ENCODE results near the gene PLCH1. TPM values are rescaled to one million over a fixed set of nuclear protein-coding genes. Genes with fewer than 3 reads are reported as not detected.
"Not testable (repeated sequence)": the region's sequence is repeated elsewhere in the genome, so short reads cannot be mapped to it uniquely, and the experiment has no call there.

The PLCH1 gene
- total RNA-seq, 6 experiments from 2014 or later, result 0.07 to 0.25 (median 0.17) TPM

DNA sequence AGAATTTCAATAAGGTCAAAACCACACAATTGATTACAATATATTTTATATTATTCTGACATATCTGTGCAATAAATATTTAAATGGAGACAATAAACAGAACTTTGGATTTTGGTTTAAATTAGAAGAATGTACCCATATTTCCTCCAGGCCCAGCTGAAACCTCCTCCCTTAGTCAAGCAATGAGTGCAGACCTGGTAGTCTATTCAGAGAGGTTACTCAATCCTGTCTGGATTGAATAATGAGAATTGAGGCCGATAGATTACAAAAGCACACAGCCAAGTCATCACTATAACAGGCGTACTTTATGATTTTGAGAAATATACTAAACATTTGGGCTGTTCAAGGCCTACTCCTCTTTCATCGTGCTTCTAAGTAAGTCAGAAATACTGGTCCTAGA is 336.9 kb downstream of the PLCH1 start:
- H3K27ac ChIP-seq, result no peak overlapping the region
- H3K4me1 ChIP-seq, result no peaks in the 10 kb centered on the region
- TF ChIP-seq, protein P1, sequence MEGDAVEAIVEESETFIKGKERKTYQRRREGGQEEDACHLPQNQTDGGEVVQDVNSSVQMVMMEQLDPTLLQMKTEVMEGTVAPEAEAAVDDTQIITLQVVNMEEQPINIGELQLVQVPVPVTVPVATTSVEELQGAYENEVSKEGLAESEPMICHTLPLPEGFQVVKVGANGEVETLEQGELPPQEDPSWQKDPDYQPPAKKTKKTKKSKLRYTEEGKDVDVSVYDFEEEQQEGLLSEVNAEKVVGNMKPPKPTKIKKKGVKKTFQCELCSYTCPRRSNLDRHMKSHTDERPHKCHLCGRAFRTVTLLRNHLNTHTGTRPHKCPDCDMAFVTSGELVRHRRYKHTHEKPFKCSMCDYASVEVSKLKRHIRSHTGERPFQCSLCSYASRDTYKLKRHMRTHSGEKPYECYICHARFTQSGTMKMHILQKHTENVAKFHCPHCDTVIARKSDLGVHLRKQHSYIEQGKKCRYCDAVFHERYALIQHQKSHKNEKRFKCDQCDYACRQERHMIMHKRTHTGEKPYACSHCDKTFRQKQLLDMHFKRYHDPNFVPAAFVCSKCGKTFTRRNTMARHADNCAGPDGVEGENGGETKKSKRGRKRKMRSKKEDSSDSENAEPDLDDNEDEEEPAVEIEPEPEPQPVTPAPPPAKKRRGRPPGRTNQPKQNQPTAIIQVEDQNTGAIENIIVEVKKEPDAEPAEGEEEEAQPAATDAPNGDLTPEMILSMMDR (IDR thresholded peaks at IDR 0.05), result no peak
- no peak for TF ChIP-seq POLR2A (IDR thresholded peaks at IDR 0.05)
- no peak overlapping the region for H3K4me3 ChIP-seq
- WGBS (ENCODE audit: insufficient coverage, low coverage, low lambda C conversion rate, missing lambda C conversion rate), result 83% methylated on average over 3 of the region's 3 CpGs
- H3K9me3 ChIP-seq, result no peaks in the 10 kb centered on the region
- intact Hi-C loops (cut with DNase I), result no loop called here
- ATAC-seq (no peak), DNase-seq (no peak)
- no peaks in the 10 kb centered on the region for H3K27me3 ChIP-seq
- no peaks in the 10 kb centered on the region for H3K36me3 ChIP-seq

DNA sequence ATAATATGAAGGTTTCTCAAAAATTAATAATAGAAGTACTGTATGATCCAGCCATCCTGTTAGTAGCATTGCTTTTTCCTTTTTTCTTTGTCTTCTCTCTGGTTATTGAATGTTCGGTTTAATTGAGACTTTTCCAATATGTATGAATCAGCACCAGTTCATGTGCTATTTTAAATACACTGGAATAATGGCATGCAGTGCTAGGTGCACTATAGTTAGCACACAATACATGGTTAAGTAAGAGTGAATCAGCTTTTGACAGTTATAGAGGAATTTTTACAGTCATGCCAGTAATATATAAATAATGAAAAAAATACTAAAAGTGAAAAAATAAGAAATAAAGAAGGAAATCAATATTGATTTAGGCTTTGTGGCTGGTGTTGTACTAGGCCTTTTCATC is 337.5 kb downstream of the PLCH1 start:
- Histone ChIP-seq H3K36me3 (no peaks in the 10 kb centered on the region), H3K4me1 (no peaks in the 10 kb centered on the region), H3K27ac (no peak overlapping the region), H3K9me3 (no peaks in the 10 kb centered on the region), H3K27me3 (no peaks in the 10 kb centered on the region), H3K4me3 (no peak overlapping the region)
- intact Hi-C loops (cut with DNase I), result no loop called here
- TF ChIP-seq, protein P1 (IDR thresholded peaks at IDR 0.05), result no peak
- ATAC-seq, result no peak
- no peak for DNase-seq
- WGBS (ENCODE audit: insufficient coverage, low coverage, low lambda C conversion rate, missing lambda C conversion rate), result 88% methylated on average over 1 of the region's 1 CpG

DNA sequence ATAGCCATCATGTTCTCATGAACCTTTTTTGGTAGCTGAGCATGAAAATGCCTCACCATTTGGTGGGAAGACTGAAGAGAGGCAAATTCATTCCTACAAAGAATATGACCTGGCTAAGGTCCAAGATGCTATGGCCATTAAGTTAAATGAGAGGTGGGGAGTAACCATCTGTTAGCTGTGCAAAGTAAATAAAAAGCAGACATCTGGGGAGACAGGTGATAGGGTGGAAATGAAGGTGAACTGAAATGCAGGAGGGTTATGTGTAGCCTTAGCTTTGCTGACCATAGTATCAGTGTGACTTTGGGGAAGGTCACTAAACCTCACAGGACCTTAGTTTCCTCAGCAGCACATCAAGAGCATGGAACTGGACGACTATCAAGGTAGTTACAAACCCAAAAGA is 340.4 kb downstream of the PLCH1 start:
- intact Hi-C loops (cut with DNase I), result no loop called here
- Histone ChIP-seq H3K27me3 (no peaks in the 10 kb centered on the region), H3K4me3 (no peak overlapping the region), H3K36me3 (no peaks in the 10 kb centered on the region), H3K9me3 (no peaks in the 10 kb centered on the region), H3K27ac (no peak overlapping the region), H3K4me1 (no peaks in the 10 kb centered on the region)
- WGBS (ENCODE audit: insufficient coverage, low coverage, low lambda C conversion rate, missing lambda C conversion rate), result 11% methylated on average over 1 of the region's 1 CpG
- DNase-seq (no peak), ATAC-seq (no peak)
- no peak for TF ChIP-seq POLR2A (IDR thresholded peaks at IDR 0.05)
- TF ChIP-seq, protein P1 (IDR thresholded peaks at IDR 0.05), result no peak

DNA sequence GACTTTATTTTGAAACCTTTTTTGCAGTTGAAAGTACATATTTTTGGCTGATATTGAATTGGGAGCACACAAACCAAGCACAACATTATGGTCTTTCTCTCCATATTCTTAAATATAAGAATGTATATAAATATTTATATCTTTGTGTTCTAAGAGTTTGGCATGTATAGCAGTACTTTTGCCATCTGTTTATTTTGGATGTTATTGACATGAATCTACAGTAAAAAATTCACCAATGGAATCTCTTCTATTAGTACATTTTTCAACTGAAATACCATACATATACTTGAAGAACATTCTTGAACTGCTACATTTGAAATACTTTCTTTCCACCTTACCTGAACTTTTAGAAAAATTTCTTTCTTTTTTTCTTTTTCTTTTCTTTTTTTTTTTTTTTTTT is 342.2 kb downstream of the PLCH1 start:
- no peak for DNase-seq
- Histone ChIP-seq H3K4me1 (no peaks in the 10 kb centered on the region), H3K27me3 (no peaks in the 10 kb centered on the region), H3K27ac (no peak overlapping the region), H3K9me3 (no peaks in the 10 kb centered on the region), H3K4me3 (no peak overlapping the region), H3K36me3 (no peaks in the 10 kb centered on the region)
- intact Hi-C loops (cut with DNase I), result no loop called here
- TF ChIP-seq, protein P1 (IDR thresholded peaks at IDR 0.05), result no peak
- TF ChIP-seq POLR2A (IDR thresholded peaks at IDR 0.05), result no peak
- ATAC-seq, result no peak

DNA sequence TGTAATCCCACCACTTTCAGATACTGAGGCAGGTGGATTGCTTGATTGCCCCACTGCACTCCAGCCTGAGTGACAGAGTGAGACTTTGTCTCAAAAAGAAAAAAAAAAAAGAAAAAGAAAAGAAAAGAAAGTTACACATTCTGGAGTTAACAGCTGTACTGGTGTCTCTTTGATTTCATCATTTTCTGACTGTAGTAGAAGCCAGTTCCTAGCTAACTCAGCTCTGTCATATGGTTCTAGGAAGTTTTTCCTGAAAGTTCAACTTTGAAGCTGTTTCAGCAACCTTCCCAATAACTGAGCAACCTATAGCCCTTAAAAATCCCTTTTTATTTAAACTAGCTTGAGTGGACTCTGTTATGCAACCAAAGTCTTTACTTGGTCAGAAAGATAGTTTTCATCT is 346.8 kb downstream of the PLCH1 start:
- Histone ChIP-seq H3K27ac (no peak overlapping the region), H3K36me3 (no peaks in the 10 kb centered on the region), H3K27me3 (no peaks in the 10 kb centered on the region), H3K9me3 (no peaks in the 10 kb centered on the region), H3K4me1 (no peaks in the 10 kb centered on the region), H3K4me3 (no peak overlapping the region)
- TF ChIP-seq, protein P1 (IDR thresholded peaks at IDR 0.05), result no peak
- no peak for TF ChIP-seq POLR2A (IDR thresholded peaks at IDR 0.05)
- intact Hi-C loops (cut with DNase I), result no loop called here
- ATAC-seq (no peak), DNase-seq (no peak)

DNA sequence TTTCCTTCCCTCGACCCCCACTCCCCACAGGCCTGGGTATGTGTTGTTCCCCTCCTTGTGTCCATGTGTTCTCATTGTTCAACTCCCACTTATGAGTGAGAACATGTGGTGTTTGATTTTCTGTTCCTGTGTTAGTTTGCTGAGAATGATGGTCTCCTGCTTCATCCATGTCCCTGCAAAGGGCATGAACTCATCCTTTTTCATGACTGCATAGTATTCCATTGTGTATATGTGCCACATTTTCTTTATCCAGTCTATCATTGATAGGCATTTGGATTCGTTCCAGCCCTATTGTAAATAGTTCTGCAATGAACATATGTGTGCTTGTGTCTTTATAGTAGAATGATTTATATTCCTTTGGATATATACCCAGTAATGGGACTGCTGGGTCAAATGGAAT is 350.0 kb downstream of the PLCH1 start:
- H3K36me3 ChIP-seq; H3K27ac ChIP-seq; H3K9me3 ChIP-seq; ATAC-seq; H3K4me3 ChIP-seq; intact Hi-C loops (cut with DNase I); DNase-seq; H3K27me3 ChIP-seq; H3K4me1 ChIP-seq: not testable (repeated sequence)
- 41% methylated on average over 2 of the region's 2 CpGs for WGBS (ENCODE audit: insufficient coverage, low coverage, low lambda C conversion rate, missing lambda C conversion rate)

Measured in right lobe of liver (tissue), 6 donors.